Brain pericyte (primary cell): ENCODE results near the gene CD109.
"Not testable (repeated sequence)": the region's sequence is repeated elsewhere in the genome, so short reads cannot be mapped to it uniquely, and the experiment has no call there.

Source experiments
- DNase-seq: peaks from one replicate; pipeline ENCODE4 v3.0.0-alpha.2; 2012; ENCODE audit warnings: low read depth, low spot score

Gene CD109

GRCh38 chr6:73725192-73725591 is 29.2 kb downstream of the CD109 start:
- not testable (repeated sequence) for DNase-seq

GRCh38 chr6:73727114-73727513 is 31.1 kb downstream of the CD109 start:
- DNase-seq = no peak

- DNase-seq = no peak
Measured at GRCh38 chr6:73728548-73729205, 32.7 kb downstream of the CD109 start.

- DNase-seq = no peak
Measured at GRCh38 chr6:73731285-73731684, 35.3 kb downstream of the CD109 start.

GRCh38 chr6:73732845-73733675 is 37.1 kb downstream of the CD109 start:
- DNase-seq = peak; percentile 31

GRCh38 chr6:73733791-73734190 is 37.8 kb downstream of the CD109 start:
- DNase-seq = no peak

GRCh38 chr6:73734832-73735453 is 38.9 kb downstream of the CD109 start:
- DNase-seq = no peak

GRCh38 chr6:73738367-73739028 is 42.5 kb downstream of the CD109 start:
- DNase-seq = no peak

GRCh38 chr6:73739096-73739495 is 43.1 kb downstream of the CD109 start:
- DNase-seq = peak; percentile 31

GRCh38 chr6:73742433-73742832 is 46.4 kb downstream of the CD109 start:
- DNase-seq = no peak

GRCh38 chr6:73743081-73743480 is 47.1 kb downstream of the CD109 start:
- DNase-seq = no peak

- no peak for DNase-seq
Measured at GRCh38 chr6:73743556-73743955, 47.6 kb downstream of the CD109 start.

GRCh38 chr6:73746787-73747186 is 50.8 kb downstream of the CD109 start:
- no peak for DNase-seq

GRCh38 chr6:73747289-73747688 is 51.3 kb downstream of the CD109 start:
- DNase-seq = no peak

- no peak for DNase-seq
Measured at GRCh38 chr6:73752943-73753342, 56.9 kb downstream of the CD109 start.

GRCh38 chr6:73766040-73766439 is 70.0 kb downstream of the CD109 start:
- DNase-seq = no peak

- DNase-seq = no peak
Measured at GRCh38 chr6:73768558-73768957, 72.6 kb downstream of the CD109 start.

- no peak for DNase-seq
Measured at GRCh38 chr6:73769976-73770375, 74.0 kb downstream of the CD109 start.

- peak; percentile 99 for DNase-seq
Measured at GRCh38 chr6:73774311-73774774, 78.3 kb downstream of the CD109 start.

GRCh38 chr6:73779943-73780342 is 83.9 kb downstream of the CD109 start:
- no peak for DNase-seq

- DNase-seq = no peak
Measured at GRCh38 chr6:73782911-73783310, 86.9 kb downstream of the CD109 start.
